ENCODE data around the gene HTR1D.

The HTR1D gene

GRCh38 chr1:23178950-23179349 lies 38.4 kb downstream of the HTR1D start:
- no peak for DNase-seq

DNA sequence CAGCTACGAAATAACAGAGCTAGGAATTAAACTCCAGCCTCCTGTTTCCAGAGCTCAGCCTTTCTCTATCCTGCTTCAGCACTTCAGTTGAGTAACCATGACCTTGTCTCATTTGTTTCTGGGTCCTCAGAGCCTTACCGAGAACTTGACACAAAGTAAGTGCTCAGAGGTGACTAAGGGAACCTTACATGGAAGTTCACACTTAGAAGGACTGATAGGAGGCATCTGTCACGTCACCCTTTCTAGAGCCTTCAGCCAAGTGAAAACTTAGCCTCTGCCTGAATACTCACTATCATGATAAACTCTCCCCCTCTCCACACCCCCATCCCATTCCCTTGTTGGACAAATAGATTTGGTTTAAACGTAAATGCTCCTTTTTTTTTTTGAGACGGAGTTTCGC lies 38.9 kb downstream of the HTR1D start:
- DNase-seq, result no peak

- peak; percentile 77 for DNase-seq
Observed at GRCh38 chr1:23177438-23178380, 39.6 kb downstream of the HTR1D start.

DNA sequence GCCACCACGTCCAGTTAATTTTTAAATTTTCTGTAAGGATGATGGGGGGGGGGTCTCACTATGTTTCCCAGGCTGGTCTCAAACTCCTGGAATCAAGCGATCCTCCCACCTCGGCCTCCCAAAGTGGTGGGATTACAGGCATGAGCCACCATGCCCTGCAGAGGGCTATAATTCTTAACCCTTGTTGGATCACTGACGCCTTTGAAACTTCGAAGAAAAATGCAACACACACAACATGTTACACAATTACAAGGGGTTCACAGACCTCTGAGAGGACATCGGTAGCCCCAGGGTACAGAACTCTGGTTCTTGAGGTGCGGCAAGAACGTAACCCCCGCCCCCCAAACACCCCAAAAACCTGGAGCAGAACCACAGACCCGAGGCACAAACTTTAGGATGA lies 40.3 kb downstream of the HTR1D start:
- DNase-seq, result no peak

GRCh38 chr1:23174426-23175110 lies 42.7 kb downstream of the HTR1D start:
- no peak for DNase-seq

- DNase-seq, result no peak
Observed at GRCh38 chr1:23171181-23171755, 46.0 kb downstream of the HTR1D start.

DNA sequence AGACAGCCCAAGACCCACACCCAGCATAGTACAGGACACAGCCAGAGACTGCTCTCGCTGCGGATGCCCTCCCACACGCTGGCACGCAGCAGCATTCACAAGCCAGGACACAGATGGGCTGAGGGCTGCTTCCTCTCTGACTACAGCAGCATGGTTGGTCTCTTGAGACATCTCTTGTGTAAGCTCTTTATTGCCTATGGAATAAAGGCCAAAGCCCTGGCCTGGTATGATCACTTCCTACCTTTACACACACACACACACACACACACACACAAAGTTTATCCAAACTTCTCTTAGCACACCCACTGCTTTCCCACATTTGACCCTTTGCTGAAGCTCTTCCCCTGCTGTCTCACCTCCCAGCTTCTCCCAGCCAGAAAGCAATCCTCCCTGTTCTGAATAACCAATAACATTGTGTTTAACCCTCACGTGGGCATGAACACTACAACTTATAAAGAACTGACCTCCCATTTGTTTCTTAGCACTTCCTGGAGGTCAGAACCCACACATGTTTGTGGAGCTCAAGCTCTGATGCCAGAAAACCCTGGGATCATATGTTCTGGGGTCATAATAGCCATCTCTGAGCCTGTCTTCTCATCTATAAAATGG lies 47.5 kb downstream of the HTR1D start:
- DNase-seq, result no peak

GRCh38 chr1:23169195-23169575 lies 48.1 kb downstream of the HTR1D start:
- no peak for DNase-seq

DNA sequence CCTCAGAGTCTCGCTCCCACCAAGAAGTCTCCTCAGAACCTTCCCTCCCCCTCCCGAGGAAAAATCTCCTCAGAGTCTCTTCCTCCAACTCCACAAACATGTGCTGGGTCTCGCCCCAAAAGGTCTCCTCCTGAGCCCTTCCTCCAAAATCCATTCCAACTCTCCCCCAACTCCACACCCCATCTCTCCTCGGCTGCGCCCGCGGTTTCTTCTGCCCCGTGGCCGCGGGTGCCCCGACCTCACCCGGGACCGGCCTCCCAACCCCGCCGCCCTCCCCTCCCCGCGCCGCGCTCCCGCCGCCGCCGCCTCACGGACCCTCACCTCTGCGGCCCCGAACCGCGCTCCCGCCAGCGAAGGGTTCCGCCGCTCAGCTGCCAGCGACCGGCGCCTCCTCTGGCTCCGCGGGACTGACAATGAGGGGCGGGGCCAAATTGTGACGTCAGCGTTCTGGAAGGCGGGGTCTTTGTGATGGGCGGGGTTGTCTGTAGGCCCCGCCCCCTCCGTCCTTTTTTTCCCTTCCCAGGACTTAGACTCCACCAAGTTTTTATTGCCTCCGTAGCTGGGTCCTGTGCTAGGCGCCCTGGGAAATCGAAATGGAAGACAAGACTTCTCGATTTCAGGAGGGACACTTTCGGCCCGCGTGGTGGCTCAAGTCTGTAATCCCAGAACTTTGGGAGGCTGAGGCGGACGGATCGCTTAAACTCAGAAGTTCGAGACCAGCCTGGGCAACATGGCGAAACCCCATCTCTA lies 48.7 kb downstream of the HTR1D start, which contains the start of gene LUZP1:
Gene LUZP1, minus strand, starts transcription at position 412 of the 750 bp plus-strand sequence.
- DNase-seq, result peak; percentile 57

GRCh38 chr1:23168079-23168444 lies 49.2 kb downstream of the HTR1D start:
- no peak for DNase-seq

- peak; percentile 26 for DNase-seq
Observed at GRCh38 chr1:23167353-23168078, 49.8 kb downstream of the HTR1D start.

- no peak for DNase-seq
Observed at GRCh38 chr1:23166854-23167253, 50.4 kb downstream of the HTR1D start.

GRCh38 chr1:23163395-23163794 lies 53.9 kb downstream of the HTR1D start:
- DNase-seq, result no peak

- DNase-seq, result no peak
Observed at GRCh38 chr1:23159963-23160877, 57.1 kb downstream of the HTR1D start.

GRCh38 chr1:23156940-23157339 lies 60.4 kb downstream of the HTR1D start:
- DNase-seq, result no peak

GRCh38 chr1:23152966-23153684 lies 64.2 kb downstream of the HTR1D start:
- no peak for DNase-seq

DNA sequence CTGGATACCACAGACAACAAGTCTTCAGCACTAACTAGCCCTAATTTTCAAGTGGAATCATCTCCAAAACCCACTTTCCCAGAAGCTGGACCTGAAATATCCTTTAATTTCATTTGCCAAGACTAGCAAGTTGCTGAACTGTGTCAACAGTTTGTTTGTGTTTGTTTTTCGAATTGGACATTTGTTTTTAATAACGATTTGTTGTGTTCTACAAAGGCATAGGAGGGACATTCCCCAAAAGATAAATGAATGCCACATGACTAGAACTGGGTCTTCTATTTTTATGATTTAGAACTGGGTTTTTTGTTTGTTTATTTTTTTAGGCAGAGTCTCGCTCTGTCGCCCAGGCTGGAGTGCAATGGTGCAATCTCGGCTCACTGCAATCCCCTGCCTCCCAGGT lies 66.6 kb downstream of the HTR1D start:
- DNase-seq, result no peak

GRCh38 chr1:23150125-23150524 lies 67.2 kb downstream of the HTR1D start:
- DNase-seq, result no peak

GRCh38 chr1:23149114-23149513 lies 68.2 kb downstream of the HTR1D start:
- DNase-seq, result no peak

- no peak for DNase-seq
Observed at GRCh38 chr1:23148084-23148483, 69.2 kb downstream of the HTR1D start.
